Cerebellar cortex (tissue), 1 donor: ENCODE data around the gene PDCD1.

Experiments
- DNase-seq: peaks from one replicate; pipeline ENCODE4 v3.0.0-alpha.2; 2015; ENCODE audit warnings: low spot score

PDCD1 gene

DNA sequence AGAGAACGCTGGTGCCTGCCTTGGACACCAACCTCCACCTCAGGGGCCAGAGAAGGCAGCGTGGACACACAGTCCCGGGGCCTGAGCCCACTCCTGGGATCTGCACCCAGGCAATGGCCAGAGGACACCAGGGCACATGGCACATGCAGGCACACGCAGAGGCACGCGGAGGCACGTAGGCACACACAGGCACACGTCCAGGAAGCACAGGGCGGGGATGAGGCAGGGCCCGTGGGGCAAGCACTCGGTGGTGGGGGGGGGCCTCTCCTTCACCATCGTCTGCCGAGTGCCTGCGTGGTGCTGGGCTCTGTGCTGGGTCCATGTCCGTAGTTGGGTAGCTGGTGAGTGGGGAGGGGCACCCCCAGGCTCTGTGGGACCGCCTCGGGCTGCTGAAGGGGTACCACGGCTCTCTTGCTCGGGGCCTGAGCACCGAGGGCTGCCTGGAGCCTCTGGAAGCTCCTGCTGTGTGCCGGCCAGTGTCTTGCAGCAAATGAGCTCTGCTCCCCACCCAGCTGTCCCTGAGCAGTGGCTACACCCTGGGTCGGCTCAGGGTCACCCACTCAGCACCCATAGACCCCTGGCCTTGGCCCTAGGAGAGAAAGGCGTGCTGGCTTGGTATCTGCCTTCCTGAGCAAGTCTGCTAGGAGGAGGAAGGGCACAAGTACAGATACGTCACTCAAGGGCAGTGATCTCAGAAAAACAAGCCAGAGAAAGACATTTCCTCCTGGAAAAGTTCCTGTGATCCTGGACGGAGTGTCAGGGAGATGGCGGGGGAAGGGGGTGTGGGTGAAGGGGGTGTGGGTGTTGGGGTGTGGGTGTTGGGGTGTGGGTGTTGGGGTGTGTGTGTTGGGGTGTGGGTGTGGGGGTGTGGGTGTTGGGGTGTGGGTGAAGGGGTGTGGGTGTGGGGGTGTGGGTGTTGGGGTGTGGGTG is 37.3 kb upstream of the PDCD1 start:
- peak; percentile 73 for DNase-seq

DNA sequence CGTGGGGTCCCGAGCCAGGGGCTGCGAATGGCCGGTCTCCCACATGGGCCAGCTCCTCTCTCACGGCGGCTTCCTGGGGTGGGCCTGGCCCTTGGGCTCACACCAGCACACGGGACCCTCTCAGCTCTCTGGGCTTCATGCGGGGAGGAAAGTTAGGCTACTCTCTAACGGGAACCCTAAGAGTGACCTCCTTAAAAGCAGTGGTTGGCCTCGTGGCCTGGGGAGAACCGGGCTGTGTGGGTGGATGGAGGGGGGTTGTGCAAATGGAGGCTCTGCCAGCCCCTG is 36.7 kb upstream of the PDCD1 start:
- DNase-seq = no peak

GRCh38 chr2:241894681-241895426 is 36.2 kb upstream of the PDCD1 start:
- no peak for DNase-seq

DNA sequence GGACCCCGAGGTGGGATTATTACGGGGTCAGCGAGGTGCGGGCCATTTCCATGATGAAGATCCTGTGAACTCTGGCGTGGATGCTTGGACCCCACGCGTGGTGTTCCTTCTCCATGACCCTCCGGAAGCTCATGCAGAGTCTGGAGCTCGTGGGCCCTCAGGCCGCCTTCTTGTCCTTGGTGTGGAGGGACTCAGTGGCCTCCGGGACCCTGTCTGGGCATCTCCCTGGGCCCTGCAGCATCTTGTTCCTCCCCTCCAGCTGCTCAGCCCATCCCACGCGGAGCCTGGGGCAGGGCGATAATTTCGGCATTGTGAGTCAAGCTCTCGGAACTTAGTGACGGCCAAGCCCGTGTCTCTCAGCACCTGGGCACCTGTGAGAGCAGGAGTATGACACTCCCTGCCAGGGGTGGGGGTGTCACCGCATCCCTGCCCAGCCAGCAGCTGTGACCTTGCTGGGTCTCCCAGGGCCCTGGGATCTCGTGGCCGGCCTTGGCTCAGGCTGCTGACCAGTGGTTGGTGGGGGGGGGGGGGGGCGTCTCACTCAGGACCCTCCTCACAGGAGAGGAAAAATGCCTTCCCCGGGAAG is 35.5 kb upstream of the PDCD1 start:
- DNase-seq = no peak

- no peak for DNase-seq
These were observed 34.6 kb upstream of the PDCD1 start for GRCh38 chr2:241893265-241893664.

DNA sequence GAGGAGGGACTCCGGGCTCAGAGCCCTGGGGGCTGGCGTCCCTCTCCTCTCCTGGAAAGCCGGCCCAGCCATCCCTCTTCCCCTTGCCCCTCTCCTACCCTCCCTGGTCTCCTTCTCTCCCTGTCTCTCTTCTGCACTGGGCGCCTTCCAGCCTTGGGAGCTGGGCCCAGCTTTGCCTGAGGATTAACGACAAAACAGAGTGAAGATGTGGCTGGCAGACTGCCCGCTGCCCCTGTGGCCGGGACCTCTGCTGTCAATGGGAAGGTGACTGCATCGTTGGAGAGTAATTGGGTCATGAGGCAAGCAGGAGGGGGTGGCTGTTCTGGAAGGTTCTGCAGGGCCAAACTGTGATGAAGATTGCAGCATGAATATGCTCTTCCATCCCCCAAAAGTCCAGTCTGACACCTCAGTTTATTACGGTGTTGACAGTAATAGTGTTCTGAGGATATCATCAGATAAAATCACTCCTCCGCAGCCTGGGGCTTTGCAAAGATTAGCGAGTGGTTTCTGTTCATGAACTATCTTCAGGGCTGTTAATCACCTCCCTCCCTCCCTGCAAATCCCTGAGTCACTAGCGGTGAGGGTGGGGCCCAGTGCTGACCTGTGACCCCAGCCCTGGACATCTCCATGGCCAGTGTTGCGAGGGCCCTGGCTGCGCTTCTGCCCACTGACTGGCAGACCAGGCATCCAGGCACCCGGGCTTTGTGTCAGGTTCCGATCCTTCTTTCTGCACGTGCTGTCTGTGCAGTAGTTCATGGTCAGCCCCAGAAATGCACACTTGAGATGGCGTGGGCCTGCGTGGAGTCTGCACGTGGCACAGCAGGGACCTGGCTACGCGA is 33.8 kb upstream of the PDCD1 start:
- DNase-seq = no peak

DNA sequence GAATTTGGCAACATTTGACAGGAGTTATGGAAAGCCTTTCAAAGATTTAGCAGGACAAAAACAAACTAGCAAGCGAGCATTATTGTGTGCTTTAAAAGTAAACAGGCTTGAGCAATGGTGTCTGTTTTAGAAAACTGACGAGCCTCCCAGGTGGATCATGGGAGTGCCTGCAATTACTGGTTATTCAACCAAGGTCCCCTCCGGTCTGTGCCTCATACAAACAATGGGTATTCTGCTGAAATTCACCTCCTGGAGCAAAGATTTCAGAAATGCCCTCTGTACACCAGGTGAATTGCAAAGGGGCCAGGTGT is 33.2 kb upstream of the PDCD1 start:
- no peak for DNase-seq

- no peak for DNase-seq
These were observed 32.8 kb upstream of the PDCD1 start for GRCh38 chr2:241891315-241891987.

DNA sequence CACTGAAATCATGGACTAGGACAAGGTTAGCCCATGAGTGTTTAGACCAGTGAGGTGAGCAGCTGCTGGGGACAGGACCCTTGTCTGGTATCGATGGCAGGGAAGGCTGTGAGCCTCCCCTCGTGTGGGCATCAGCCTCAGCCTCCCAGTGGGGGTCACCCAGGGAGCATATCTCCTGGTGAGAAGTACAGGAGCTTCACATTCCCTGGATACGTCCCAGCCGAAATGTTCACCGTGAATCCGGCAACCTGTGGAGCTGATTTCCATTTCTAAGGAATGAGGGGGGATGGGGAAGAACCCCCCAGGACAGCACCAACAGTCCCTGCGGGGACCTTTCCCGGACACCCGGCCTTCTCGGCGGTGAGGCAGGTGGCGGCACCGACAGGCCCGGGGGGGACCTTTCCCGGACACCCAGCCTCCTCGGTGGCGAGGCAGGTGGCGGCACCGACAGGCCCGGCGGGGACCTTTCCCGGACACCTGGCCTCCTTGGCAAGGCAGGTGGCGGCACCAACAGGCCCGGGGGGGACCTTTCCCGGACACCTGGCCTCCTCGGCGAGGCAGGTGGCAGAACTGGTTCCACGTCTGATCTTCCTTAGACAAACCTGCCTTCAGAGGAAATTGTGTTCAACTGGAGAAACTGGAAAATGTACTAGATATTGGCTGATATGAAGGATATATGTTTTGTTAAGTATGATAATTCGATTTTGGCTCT is 32.0 kb upstream of the PDCD1 start:
- peak; percentile 63 for DNase-seq

DNA sequence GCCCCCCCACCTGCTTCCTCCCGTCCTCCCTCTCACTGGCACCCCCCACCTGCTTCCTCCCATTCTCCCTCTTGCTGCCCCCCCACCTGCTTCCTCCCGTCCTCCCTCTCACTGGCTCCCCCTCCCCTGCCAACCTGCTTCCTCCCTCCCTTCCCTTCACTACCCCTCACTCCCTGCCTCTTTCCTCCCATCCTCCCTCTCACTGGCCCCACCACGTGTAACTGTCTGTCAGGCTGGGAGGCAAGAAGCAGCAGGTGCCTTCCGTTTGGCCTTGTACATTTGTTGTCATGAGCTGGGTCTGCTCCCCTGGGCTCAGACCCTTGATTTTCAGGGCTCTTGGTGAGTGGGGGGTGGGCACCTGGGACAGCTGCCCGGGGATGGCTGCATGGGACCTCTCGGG is 29.9 kb upstream of the PDCD1 start:
- DNase-seq = no peak

DNA sequence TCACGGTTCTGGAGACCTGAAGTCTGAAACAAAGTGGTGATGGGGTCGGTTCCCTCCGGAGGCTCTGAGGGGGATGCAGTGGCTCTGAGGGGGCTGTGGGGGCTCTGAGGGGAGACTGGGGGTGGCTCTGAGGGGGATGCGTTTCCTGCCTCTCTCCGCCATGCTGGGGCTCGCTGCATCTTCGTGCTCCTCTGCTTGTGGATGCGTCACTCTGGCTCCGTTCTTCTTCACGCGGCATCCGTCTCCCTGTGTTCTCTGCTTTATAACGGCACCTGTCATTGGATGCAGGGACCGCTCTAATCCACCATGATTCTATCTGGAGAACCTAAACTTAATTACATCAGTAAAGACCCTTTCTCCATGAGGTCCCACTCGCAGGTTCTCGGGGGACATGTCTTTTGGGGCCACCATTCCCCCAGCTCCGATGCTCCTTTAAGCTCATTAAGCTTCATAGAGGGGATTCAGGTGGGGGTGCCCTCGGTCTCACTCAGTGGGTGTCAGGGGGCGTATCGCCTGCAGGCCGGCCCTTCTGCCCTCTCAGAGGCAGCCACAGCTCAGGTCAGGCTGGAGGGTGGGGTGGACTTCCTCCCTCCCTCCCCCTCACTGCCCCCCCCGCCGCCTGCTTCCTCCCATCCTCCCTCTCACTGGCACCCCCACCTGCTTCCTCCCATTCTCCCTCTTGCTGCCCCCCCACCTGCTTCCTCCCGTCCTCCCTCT is 29.3 kb upstream of the PDCD1 start:
- no peak for DNase-seq

DNA sequence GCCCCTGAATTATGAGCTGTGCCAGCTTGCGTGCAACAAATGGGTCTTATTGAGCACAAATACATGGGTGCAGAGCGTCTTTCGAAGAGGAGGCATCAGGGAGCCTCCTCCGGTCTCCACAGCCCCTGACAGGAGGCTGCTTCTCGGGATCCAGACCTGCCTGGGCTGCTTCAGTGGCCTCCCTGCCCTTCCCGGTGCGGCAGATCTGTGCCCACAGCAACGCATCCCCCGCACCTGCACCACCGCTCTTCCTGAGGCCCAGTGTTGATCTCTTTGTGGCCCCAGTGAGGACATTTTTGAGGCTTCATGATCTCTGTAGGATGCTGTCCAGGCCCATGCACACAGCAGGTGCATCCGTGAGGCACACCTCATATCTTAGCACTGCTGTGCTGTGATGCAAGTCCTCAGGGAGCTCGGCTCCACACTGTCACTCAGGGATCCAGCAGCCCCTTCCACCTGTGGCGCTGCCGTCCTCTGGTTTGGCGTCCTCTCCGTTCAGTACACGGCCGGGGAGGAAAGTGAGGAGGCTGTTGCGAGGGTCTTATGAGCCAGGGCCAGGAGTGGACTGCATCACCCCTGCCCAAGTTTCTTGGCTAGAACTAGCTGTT is 28.2 kb upstream of the PDCD1 start:
- DNase-seq = no peak

DNA sequence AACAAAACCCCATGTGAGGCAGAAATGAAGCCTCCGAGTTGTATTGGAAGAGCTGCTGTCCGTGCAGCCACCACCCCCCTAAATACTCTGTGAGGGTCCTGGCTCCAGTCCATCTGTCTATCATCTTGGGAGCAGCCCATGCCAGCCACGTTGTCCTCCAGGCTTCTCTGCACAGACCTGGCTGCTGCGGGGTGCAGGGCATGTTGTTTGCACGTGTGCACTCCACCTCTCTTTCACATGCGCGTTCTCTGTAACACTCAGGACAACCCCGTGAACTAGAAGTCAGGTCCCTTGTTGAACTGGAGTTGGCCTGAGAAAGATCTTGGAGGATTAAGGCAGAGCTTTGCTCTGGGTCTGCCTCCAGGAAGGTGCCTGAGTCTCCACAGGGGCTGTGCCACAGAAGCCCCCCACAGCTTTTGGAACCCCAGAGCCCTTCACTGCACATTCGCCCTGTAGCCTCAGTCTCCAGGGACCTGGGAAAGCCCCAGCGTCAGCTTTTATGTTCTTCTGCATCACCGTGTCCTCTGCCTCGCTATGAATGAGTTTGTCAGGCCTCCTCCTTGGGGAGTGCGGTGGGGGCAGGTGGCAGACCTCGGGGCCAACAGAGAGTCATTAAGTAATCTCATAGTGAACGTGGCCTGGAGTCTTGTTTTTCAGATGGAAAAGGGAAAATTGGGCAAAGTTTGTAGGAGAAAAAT is 27.4 kb upstream of the PDCD1 start:
- no peak for DNase-seq

GRCh38 chr2:241885291-241885945 is 26.7 kb upstream of the PDCD1 start:
- no peak for DNase-seq

- DNase-seq = no peak
These were observed 26.2 kb upstream of the PDCD1 start for GRCh38 chr2:241884951-241885290.

DNA sequence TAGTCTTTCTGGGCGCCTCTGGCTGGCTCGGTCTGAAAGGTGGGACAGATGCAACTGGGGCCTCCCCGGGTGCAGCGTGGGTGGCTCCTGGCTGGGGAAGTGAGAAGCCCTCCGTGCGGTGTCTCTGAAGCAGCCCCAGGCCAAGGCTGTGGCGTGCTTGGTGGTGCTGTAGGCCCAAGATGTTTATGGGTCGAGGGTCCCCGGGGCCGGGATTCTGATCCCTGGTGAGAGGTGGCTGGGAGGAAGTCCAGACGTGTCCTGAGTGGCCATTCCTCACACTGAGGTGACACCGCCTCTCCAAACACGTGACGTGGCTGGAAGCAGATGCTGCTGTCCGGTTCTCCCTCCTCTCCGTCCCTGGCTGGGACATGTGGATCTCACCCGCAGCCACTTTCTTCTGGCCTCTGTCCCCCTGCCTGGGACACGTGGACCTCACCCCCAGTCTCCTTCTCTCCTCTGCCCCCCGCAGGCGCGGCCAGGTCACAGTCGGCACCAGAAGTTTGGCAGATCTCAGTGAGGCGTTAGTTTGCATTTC is 23.5 kb upstream of the PDCD1 start:
- DNase-seq = no peak

DNA sequence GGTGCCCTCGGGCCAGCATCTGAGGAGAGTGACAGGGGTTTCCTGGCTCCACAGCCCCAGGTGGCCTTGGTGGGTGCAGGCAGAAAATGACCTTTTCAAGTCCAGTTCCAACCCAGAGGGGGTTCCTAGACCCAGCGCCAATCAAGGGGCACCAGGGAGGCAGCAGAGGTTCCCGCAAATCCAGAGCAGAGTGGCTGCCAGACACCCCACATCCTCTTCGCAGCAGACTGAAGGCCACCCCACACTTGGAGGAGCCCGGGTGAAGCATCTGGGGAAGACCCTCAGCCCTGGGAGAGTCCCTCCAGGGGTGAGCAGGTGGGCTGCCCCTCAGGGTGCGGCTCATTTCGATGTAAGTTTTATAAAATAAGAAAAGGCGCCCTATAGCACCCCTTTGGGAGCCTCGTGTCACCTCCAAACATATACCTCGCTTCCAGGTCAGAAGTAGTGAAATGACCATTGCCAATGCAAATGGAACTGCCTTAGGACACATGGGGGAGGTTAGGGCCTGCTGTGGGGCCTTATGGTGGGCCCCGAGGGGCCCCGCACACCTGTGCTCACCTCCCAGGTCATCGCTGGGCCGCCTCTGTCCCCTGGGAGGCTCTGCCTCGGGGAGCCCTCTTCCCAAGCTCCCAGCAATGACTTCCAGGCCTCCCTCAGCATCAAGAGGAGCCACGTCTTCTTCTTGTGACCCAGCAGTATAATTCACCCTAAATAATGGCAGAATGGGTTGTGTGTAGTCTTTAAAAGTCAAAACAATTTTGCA is 21.8 kb upstream of the PDCD1 start:
- DNase-seq = no peak

DNA sequence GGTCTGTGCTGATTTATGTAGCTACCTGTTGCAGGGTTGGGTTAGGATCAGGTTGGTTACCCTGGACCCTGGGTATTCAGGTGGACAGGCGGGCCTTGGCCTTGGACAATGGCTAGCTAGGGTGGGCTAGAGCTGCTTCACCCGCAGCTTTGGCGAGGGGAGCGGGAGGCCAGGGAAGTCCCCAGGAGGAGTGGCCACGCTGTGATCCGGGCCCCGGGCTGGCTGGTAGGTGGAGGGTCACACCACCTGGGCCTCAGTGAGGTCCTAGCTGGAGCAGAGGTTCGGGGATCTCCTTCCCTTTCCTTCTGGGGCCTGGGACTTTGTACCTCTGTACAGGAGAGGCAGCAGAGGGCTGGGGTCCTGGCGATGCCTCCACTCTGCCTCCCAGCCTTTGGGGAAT is 20.6 kb upstream of the PDCD1 start:
- no peak for DNase-seq
